ENCODE results near the gene KRTAP10-11.
"Not testable (repeated sequence)": the region's sequence is repeated elsewhere in the genome, so short reads cannot be mapped to it uniquely, and the experiment has no call there.

KRTAP10-11 gene

DNA sequence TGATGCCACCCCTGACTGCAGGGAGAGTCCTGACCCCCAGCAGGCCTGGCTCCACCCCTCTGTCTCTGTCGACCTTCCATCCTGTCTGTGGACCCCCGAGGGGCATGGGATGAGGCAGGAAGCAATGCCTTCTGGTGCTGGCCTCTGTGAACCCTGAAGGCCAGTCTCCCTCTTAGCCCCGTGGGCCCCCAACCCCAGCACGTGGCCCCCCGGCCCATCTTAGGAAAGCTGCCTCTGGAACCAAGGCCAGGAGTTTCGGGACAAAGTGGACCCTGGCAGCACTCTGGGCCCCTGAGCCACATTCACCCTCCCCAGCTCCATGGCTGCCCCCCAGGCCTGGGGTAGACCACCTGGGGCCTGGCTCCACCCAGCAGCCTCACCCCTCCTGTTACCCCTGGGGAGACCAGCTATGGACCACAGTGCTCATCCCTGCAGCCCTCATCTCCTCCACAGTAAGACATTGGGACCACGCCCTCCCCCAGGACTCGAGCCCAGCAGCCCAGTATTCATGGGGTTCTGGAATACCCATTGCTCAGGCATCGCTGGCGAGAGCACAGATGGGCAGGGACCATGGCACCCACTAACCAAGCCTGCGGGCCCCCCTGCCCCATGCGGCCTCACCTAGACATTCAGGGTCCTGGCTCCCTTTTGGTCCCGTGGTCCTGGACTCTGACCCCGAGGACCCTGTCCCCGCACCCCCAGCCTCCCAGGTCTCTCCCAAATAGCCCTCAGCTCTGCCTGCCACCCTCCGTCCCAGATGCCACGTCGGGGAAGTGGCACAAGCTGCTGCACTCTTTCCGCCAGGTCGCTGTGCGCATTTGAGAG lies 7.5 kb upstream of the KRTAP10-11 start:
- not testable (repeated sequence) for DNase-seq (ENCODE audit: low read depth in 2 of 2)

DNA sequence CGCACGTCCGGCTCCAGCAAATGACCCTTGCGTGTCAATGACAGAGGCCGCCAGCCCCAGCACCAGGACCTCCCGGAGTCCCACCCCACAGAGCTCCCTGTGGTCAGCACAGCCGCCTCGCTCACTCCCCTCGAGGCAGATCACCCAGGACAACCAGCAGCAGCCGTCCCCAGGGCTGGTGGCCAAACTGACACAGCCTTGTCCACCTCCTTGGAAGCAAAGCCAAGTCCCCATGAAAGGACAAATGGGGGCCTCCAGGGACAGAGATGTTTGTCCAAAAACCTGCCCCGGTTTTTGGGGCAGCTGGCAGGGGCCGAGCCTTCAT lies 6.9 kb upstream of the KRTAP10-11 start:
- DNase-seq (ENCODE audit: low read depth in 2 of 2): no peak

DNA sequence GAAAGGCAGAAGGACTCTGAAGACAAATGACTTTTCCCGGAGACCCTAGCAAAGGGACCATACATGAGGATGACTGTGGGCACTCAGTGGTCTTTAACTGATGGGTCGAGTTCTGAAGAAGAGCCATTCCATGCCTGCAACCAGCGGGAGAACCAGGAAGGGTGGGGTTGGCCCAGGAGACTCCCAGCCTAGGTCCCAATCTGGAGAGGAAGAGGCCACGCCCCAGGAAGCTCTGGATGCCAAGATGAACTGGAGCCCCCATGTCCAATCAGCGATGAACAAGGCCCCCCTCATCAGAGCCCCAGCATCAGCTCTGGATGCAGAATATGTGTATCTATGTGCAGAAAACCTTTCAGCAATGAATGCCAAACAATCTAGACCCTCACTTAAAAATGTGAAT lies 5.5 kb upstream of the KRTAP10-11 start:
- DNase-seq (ENCODE audit: low read depth in 2 of 2): no peak

DNA sequence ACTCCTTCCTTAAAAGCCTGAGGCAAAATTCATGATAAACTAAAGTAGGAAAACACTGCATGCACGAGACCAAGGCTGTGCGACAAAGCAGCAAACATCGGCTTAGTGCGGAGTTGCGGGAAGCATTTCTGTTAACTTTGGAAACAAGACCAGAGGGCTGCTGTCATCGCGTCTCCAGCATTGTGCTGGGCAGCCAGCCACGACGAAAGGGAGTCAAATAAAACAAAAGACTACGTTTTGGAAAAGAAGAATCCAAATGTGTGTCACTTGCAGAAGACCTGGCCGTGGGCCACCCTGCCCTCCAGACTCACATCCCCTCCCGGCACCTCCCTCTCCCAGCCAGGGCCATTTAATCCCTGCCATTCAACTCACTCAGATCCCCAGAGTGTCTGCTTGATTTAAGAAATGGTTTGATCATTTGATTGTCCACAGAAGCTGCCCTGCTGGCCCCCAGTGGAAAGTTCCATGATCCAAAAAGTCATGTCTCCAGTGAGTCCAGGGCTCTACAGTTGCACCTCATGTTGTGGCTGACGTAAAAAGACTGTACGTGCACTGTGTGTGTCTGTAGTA lies 2.4 kb upstream of the KRTAP10-11 start:
- DNase-seq (ENCODE audit: low read depth in 2 of 2): no peak

DNA sequence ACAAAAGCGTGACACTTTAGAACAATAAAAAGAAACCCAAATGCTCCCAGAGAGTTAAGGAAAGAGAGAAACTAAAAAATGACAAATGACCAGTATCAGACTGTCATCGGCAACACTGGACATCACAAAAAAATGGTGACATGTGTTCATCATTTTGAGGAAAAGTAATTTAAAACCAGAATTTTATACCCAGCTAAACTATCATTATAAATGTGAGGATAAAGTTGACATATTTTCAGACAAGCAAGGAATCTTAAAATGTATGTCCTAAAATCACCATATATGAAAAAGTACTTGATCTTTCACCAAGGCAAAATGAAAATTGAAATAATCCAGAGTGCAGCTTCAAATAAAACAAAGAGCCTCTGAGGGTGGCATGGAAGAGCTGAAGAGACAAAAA lies 1.3 kb upstream of the KRTAP10-11 start:
- DNase-seq (ENCODE audit: low read depth in 2 of 2): no peak

DNA sequence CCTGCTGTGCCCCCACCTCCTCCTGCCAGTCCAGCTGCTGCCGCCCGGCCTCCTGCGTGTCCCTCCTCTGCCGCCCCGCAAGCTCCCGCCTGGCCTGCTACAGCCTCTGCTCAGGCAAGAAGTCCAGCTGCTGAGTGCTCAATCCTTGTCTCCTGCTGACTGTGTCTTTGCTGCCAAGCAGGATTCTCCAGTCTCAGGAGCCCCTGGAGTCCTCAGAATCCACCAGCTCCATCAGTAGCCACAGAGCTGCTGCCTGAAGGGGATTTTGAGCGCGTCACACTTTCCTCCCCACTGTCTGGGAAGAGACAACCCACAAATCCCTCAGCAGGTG lies 973 bp downstream of the KRTAP10-11 start:
- DNase-seq (ENCODE audit: low read depth in 2 of 2): no peak

DNA sequence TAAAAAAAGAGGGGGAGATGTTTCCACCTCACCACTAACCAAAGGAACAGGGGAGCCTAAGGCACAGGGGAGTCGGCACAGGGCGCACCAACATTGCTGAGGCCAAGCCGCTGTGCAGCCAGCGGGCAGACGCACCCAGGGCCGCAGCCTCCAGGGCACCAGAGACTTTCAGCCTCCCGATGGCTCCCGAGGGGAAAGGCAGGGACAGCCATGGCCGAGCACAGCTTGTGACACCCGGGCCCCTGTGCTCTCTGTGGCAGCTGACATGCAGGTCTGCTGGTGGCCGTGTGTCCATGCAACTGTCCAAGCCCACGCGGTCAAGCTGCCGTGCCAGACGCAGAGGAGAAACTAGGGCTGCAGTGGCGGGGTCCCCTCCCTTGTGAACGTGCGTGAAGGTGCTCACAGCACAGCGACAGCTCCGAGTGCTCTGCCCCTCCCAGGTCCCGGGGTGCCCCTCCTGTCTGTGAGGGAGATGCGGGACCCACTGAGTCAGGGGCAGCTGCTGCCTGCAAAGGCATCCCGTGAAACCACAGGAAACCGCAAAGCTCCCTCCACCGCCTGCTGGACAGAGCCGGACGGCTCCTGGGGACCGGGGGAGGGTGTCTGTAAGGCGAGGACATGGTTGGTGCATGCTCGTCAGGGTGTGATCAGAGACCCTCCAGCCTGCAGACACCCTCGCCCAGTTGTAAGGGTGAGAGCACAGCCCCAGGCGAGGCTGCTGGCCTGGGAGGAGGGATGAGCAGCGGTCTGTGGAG lies 2.5 kb downstream of the KRTAP10-11 start:
- no peak for DNase-seq (ENCODE audit: low read depth in 2 of 2)

DNA sequence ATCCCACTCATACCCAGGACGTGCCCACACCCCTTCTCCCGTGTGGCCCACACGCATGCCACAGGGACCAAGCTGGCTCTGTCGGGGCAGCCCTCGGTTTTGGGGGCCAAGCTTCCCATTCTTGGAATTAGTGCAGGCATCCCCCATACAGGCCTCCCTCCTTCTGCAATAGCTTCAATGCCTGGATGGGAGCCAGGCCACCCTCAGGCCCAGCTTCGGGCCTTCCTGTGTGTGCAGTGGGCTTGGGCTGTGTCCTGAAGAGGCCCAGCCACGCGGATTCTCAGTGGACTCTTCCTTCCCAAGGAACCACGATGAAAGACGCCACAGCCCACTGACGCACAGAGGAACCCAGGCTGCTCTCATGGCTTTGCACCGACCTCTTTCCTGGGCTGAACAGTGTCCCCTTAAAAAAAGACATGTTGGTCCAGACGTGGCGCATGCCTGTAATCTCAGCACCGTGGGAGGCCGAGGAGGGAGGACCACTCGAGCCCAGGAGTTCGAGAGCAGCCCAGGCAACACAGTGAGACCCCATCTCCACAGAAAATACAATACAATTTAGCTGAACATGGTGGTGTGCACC lies 3.4 kb downstream of the KRTAP10-11 start:
- no peak for DNase-seq (ENCODE audit: low read depth in 2 of 2)

DNA sequence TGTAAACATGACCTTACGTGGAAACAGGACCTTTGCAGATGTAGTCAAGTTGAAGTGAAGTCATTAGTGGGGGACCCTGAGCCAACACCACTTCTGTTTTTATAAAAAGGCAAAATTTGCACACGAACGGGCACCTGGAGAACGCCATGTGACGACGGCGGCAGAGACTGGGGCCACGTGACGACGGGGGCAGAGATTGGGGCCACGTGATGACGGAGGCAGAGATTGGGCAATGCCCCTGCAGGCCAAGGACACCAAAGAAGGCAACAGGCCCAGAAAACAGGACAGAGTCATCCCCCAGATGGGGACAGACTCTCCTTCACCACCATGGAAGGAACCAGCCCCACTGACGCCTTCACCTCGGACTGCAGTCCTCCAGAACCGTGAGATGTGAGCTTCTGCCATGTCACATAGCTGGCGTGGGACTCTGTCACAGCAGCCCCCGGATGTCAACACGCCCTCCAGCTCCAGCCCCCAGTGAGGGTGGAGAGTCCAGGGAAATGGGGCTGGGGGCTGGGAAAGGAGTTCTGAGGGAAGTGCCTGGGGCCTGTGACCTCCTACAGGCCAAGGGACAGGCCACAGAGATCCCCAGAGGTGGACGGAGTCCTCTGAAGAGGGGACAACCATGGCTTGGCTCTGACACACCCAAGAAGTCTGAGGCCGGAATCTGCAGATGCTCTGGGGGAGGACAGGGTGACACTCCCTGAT lies 4.2 kb downstream of the KRTAP10-11 start:
- no peak for DNase-seq (ENCODE audit: low read depth in 2 of 2)

DNA sequence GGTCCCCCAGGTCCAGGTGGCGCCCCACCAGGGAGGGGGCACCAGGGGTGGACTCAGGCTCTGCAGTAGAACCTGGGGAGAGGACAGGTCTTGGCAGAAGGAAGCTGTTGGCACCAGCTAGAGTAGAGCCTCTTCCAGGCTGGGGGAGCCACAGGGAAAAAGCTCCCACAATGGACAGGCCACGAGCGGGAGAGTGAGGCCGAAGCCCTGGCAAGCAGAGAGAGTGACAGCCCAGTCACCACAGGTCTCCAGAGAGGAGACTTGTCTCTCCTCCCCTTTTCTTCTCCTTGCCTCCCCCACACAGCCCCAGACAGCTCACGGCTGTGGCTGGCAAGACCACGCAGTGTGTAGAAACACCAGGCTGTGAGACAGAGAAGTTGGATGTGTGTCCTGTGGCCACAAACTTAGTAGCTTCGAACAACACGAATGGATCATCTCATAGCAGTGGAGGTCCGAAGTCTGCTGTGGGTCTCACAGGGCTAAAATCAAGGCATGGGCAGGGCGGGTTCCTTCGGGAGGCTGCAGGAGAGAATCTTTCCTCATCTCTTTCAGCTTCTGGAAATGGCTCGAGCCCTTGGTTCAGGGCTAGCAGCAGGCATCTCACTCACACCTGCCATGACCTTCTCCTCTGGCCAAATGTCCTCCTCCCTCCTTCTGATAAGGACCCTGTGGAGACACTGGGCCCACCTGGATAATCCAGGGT lies 4.9 kb downstream of the KRTAP10-11 start:
- DNase-seq (ENCODE audit: low read depth in 2 of 2): no peak

DNA sequence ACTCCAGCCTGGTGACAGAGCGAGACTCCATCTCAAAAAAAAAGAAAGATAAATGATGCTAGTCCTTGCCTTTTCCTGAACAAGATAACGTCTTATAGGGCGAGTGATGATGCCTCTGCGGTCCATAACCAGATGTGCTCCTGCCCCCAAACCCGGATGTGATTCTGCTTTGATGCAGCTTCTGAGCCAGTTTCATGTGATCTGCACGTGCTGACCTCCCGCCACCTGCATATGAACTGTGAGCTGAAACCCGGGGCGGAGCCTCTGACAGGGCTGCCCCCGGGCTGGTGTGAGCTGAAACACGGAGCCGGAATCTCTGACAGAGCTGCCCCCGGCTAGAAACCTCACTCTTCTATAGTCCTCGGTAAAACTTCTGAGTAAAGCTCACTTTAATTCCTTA lies 6.9 kb downstream of the KRTAP10-11 start:
- no peak for DNase-seq (ENCODE audit: low read depth in 2 of 2)

DNA sequence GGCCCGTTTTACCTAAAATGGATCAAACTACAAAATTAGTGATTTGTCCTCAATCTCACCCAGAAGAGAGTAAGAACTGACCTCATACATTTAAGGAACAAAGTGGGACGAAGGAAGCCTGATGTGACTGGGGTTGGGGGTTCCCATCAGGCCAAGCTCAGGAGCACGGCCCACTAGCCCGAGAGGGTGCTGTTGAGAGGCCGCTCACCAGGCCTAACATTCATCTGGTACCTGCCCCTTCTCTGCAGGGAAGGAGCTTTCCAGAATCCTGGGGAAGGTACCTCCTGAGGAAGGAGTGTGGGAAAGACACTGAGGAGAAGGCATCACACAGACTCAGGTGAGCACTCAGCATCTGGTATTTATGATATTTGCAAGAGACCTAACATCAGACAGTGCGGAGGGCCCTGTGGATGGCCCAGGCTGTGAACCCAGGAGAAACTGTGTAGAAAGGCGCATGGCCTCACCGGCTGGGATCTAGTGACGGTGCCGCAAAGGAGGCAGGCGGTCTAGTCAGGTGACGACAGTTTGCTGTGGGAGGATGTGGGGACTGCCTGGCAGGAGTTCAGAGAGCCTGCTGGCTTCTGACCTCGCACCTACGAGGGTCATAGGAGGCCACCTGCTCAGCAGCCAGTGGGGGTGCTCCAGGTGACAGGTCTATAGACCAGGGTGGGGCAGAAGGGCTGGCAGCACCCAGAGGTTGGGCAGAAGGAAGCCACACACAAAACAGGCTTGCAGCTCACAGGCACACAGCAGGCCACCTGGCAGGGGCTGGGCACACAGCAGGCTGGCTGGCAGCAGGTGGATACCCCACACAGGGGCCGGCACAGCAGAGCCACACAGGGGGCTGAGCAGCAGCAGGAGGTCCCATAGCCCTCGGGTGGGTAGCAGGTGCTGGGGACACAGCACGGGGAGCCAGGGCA lies 7.7 kb downstream of the KRTAP10-11 start:
- DNase-seq (ENCODE audit: low read depth in 2 of 2): no peak

DNA sequence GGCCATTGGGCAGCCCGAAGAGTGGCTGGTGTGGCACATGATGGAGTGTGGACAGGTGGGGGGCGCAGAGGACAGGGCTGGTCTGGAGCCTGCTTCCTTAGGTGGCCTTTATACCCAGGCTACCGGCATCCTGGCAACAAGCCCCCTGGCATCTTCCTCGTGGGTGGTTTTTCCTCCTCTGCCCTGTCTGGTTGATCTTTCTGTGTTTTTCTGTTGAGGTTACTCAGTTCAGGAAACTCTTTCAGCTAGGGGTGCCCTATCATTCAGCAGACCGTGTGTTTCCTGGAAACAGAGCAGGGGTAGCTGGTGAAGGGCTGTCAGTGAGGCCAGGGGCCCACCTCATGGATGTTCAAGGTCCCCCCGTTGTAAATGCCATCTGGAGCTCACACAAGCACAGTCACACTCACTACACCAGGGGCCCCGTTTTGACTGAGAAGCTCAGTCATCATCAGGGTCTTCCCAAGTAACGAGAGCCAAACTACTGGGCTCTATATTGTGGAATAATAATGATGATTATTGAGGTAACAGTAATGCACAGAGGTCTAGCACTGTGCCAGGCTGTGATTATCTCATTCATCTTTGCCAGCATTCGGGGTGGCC lies 8.5 kb downstream of the KRTAP10-11 start, which contains the start of gene KRTAP12-4:
KRTAP12-4 (minus strand) TSS at position 84 of the 600 bp plus-strand sequence; CDS start at position 39, 45 bp downstream.
- no peak for DNase-seq (ENCODE audit: low read depth in 2 of 2)

DNA sequence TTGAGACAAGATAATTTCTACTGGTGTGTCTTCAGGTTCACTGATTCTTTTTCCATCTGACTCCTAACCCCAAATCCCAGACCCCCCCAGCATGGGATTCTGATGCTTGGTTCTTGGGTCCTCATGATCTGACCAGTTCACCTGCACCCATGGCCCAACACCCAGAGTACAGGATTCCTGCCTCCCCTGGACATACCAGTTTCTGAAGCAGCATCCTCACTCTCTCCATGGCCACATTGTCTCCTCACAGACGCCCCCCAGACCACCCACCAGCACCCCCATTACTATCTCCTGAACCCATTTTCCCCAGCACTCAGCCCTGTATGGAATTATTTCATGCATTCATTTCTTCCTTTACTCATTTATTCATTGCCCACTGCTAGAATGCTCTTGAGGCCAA lies 10.7 kb downstream of the KRTAP10-11 start:
- DNase-seq (ENCODE audit: low read depth in 2 of 2): no peak

DNA sequence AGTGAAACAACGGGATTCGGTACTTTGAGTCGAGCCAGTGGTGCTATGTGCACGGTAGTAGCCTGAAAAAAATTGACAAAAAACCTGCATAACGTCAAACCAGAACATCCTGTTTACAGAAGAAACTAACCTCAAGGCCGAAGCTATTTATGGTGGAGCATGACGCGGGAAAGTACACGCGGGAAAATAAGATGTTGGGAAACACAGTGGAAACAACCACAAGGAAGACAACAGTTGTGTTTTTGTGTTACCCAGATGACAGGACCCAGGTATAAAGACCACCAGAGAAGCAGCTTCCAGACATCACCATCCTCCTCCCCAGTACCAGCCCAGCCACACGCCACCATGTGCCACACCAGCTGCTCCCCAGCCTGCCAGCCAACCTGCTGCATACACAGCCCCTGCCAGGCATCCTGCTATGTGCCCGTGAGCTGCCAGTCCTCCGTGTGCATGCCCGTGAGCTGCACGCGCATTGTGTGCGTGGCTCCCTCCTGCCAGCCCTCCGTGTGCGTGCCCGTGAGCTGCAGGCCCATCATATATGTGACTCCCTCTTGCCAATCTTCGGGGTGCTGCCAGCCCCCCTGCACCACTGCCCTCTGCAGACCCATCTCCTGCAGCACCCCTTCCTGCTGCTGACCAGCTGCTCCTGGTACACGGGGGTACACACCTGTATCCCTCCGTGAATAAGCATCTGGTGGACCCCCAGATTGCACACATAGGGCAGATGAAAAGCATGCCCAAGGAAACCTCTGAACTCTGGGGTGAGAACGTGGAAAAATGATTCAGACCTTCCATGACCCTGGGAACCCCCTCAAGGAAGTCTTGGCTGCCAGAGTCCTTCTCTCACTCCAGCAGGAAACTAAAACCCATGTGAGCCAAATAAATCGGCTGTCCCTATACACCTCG lies 11.7 kb downstream of the KRTAP10-11 start, which contains the start of gene KRTAP12-3:
KRTAP12-3 (plus strand) TSS at position 298 of the 906 bp plus-strand sequence; CDS start at position 346, 48 bp downstream.
- DNase-seq (ENCODE audit: low read depth in 2 of 2): no peak

DNA sequence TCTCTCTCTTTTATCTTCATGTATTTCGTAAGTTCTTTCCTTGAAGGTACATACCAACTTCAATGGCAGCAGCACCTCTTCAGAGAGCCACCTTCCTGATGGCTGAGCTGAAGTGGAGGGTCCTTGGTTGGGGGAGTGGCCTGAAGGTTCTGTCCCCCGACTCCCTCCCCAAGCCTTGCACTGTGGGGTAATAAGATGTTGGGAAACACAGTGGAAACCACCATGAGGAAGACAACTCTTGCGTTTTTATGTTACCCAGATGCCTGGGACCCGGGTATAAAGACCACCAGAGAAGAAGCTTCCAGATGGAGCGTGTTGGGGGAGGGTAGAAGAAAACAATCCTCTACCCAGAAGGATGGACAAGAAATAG lies 12.3 kb downstream of the KRTAP10-11 start:
- DNase-seq (ENCODE audit: low read depth in 2 of 2): no peak

DNA sequence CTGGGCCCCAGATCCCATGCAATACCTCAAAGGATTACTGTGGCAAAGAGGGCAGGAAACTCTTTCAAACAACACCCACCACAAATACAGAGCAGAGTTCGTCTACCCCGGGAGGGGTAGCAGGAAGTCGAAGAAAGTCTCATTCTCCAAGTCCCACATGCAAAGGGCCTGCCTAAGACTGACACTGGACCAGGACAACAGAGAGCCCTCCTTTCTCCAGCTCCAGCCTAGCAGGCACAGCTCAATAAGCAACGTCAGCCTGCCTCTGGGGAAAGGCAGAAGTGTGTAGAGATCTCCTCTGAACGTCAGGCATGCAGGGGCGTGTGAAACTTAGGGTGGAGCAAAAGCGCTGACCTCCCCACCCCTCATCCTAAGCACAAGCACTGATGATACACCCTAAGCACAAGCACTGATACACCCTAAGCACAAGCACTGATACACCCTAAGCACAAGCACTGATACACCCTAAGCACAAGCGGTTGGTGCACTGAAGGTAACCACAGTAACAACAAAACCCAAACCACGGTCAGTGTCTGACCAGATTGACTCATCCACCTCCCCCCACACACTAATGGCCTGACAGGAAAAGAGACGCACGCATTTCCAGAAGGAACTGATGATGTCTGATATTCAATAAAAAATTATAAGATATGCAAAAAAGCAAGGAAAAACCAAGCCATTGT lies 12.8 kb downstream of the KRTAP10-11 start:
- DNase-seq (ENCODE audit: low read depth in 2 of 2): no peak

DNA sequence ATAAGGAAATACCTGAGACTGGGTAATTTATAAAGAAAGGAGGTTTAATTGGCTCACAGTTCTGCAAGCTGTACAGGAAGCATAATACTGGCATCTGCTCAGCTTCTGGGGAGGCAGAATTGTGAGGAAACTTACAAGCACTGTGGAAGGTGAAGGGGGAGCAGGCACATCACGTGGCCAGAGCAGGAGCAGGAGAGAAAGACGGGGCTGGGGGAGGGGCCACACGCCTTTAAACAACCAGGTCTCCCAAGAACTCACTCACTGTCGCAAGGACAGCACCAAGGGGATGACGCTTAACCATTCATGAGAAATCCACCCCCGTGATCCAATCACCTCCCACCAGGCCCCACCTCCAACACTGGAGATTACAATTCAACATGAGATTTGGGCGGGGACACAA lies 15.4 kb downstream of the KRTAP10-11 start:
- not testable (repeated sequence) for DNase-seq (ENCODE audit: low read depth in 2 of 2)
